ENCODE data around the gene PSMA7.

The PSMA7 gene

GRCh38 chr20:62162765-62163484 lies 19.7 kb upstream of the PSMA7 start:
- DNase-seq (ENCODE audit: low spot score) (peak; percentile 86), ATAC-seq (ENCODE audit: low read depth) (no peak)
- Histone ChIP-seq H3K36me3 (ENCODE audit: low read depth) (peaks cover 59% of the 10 kb centered on the region), H3K27me3 (ENCODE audit: insufficient read depth, poor library complexity, severe bottlenecking) (no peaks in the 10 kb centered on the region), H3K4me3 (ENCODE audit: severe bottlenecking) (no peak overlapping the region), H3K9me3 (ENCODE audit: severe bottlenecking) (no peaks in the 10 kb centered on the region), H3K27ac (ENCODE audit: poor library complexity, severe bottlenecking) (no peak overlapping the region), H3K4me1 (ENCODE audit: insufficient read depth, poor library complexity, severe bottlenecking) (peaks cover 28% of the 10 kb centered on the region)
- TF ChIP-seq CTCF (IDR thresholded peaks at IDR 0.05; ENCODE audit: poor library complexity, severe bottlenecking), result no peak

- DNase-seq (ENCODE audit: low spot score) (peak; percentile 97), ATAC-seq (ENCODE audit: low read depth) (peak; percentile 80)
- peak overlapping the region; percentile 77 for H3K27ac ChIP-seq (ENCODE audit: poor library complexity, severe bottlenecking)
- no peak overlapping the region for H3K4me3 ChIP-seq (ENCODE audit: severe bottlenecking)
- no peaks in the 10 kb centered on the region for H3K9me3 ChIP-seq (ENCODE audit: severe bottlenecking)
- H3K36me3 ChIP-seq (ENCODE audit: low read depth), result peaks cover 54% of the 10 kb centered on the region
- H3K27me3 ChIP-seq (ENCODE audit: insufficient read depth, poor library complexity, severe bottlenecking), result no peaks in the 10 kb centered on the region
- TF ChIP-seq CTCF (IDR thresholded peaks at IDR 0.05; ENCODE audit: poor library complexity, severe bottlenecking), result no peak
- peaks cover 28% of the 10 kb centered on the region for H3K4me1 ChIP-seq (ENCODE audit: insufficient read depth, poor library complexity, severe bottlenecking)
These were observed 18.2 kb upstream of the PSMA7 start for GRCh38 chr20:62161347-62161746.

DNA sequence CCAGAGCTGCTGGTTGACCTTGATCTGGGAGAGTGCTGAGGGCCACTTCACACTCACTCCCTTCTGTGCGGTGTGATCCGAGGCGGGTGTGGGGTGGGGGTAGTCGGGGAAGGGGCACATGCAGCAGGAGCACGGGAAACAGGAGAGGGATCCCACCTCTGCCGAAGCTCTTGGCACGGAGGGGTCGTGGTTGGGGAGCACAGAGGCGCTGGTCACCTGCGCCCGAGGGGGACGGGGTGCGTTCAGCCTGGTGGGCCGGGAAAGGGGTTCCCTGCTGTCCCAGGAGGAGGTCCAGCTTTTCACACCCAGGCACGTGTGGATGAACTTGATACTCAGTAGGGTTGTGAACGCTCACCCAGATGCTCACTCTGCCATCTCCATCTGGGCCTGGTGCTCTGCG lies 17.7 kb upstream of the PSMA7 start:
- Histone ChIP-seq H3K4me1 (ENCODE audit: insufficient read depth, poor library complexity, severe bottlenecking) (peaks cover 32% of the 10 kb centered on the region), H3K36me3 (ENCODE audit: low read depth) (peaks cover 49% of the 10 kb centered on the region), H3K27me3 (ENCODE audit: insufficient read depth, poor library complexity, severe bottlenecking) (no peaks in the 10 kb centered on the region), H3K27ac (ENCODE audit: poor library complexity, severe bottlenecking) (peak overlapping the region; percentile 77), H3K4me3 (ENCODE audit: severe bottlenecking) (no peak overlapping the region), H3K9me3 (ENCODE audit: severe bottlenecking) (no peaks in the 10 kb centered on the region)
- ATAC-seq (ENCODE audit: low read depth) (0 out of 3 replicates have a peak, but pooled peaks have one; percentile 0), DNase-seq (ENCODE audit: low spot score) (peak; percentile 88)
- no peak for TF ChIP-seq CTCF (IDR thresholded peaks at IDR 0.05; ENCODE audit: poor library complexity, severe bottlenecking)

- Histone ChIP-seq H3K4me1 (ENCODE audit: insufficient read depth, poor library complexity, severe bottlenecking) (peaks cover 38% of the 10 kb centered on the region), H3K9me3 (ENCODE audit: severe bottlenecking) (no peaks in the 10 kb centered on the region), H3K4me3 (ENCODE audit: severe bottlenecking) (no peak overlapping the region), H3K27ac (ENCODE audit: poor library complexity, severe bottlenecking) (peak overlapping the region; percentile 77), H3K36me3 (ENCODE audit: low read depth) (peaks cover 43% of the 10 kb centered on the region), H3K27me3 (ENCODE audit: insufficient read depth, poor library complexity, severe bottlenecking) (no peaks in the 10 kb centered on the region)
- ATAC-seq (ENCODE audit: low read depth) (no peak), DNase-seq (ENCODE audit: low spot score) (peak; percentile 70)
- no peak for TF ChIP-seq CTCF (IDR thresholded peaks at IDR 0.05; ENCODE audit: poor library complexity, severe bottlenecking)
These were observed 17.1 kb upstream of the PSMA7 start for GRCh38 chr20:62160253-62160652.

- peak; percentile 71 for ATAC-seq (ENCODE audit: low read depth)
- no peaks in the 10 kb centered on the region for H3K27me3 ChIP-seq (ENCODE audit: insufficient read depth, poor library complexity, severe bottlenecking)
- DNase-seq (ENCODE audit: low spot score), result peak; percentile 97
- peaks cover 41% of the 10 kb centered on the region for H3K36me3 ChIP-seq (ENCODE audit: low read depth)
- no peak for TF ChIP-seq CTCF (IDR thresholded peaks at IDR 0.05; ENCODE audit: poor library complexity, severe bottlenecking)
- peaks cover 42% of the 10 kb centered on the region for H3K4me1 ChIP-seq (ENCODE audit: insufficient read depth, poor library complexity, severe bottlenecking)
- peak overlapping the region; percentile 77 for H3K27ac ChIP-seq (ENCODE audit: poor library complexity, severe bottlenecking)
- no peak overlapping the region for H3K4me3 ChIP-seq (ENCODE audit: severe bottlenecking)
- no peaks in the 10 kb centered on the region for H3K9me3 ChIP-seq (ENCODE audit: severe bottlenecking)
These were observed 16.6 kb upstream of the PSMA7 start for GRCh38 chr20:62159839-62160238.

Data from RWPE2 (cell line).